HG02798 (cell line): ENCODE measurements around the gene LAMA2.

ENCODE experiments used
- ATAC-seq: cut with Tn5 transposase; IDR thresholded peaks from one replicate; pipeline ENCODE4 v1.9.1; 2021; ENCODE audit warnings: mild to moderate bottlenecking; ENCODE audit not compliant: unreplicated experiment, poor library complexity

The LAMA2 gene

GRCh38 chr6:129197154-129197553, 314.2 kb downstream of the LAMA2 start:
- no peak for ATAC-seq

GRCh38 chr6:129200151-129200550, 317.2 kb downstream of the LAMA2 start:
- no peak for ATAC-seq

- ATAC-seq = no peak
These were observed 320.4 kb downstream of the LAMA2 start for GRCh38 chr6:129203190-129203900.

GRCh38 chr6:129206821-129207220, 323.9 kb downstream of the LAMA2 start:
- ATAC-seq = no peak

GRCh38 chr6:129207832-129208231, 324.9 kb downstream of the LAMA2 start:
- ATAC-seq = no peak

GRCh38 chr6:129208415-129209034, 325.6 kb downstream of the LAMA2 start:
- no peak for ATAC-seq

- ATAC-seq = no peak
These were observed 326.4 kb downstream of the LAMA2 start for GRCh38 chr6:129209355-129209754.

- ATAC-seq = no peak
These were observed 327.7 kb downstream of the LAMA2 start for GRCh38 chr6:129210684-129211083.

GRCh38 chr6:129211626-129212025, 328.7 kb downstream of the LAMA2 start:
- no peak for ATAC-seq

- ATAC-seq = no peak
These were observed 329.1 kb downstream of the LAMA2 start for GRCh38 chr6:129212081-129212480.

- ATAC-seq = no peak
These were observed 332.3 kb downstream of the LAMA2 start for GRCh38 chr6:129215246-129215645.

GRCh38 chr6:129215916-129216520, 333.1 kb downstream of the LAMA2 start:
- no peak for ATAC-seq

- ATAC-seq = no peak
These were observed 334.8 kb downstream of the LAMA2 start for GRCh38 chr6:129217701-129218100.

GRCh38 chr6:129233458-129234134, 350.7 kb downstream of the LAMA2 start:
- ATAC-seq = peak; percentile 61

- no peak for ATAC-seq
These were observed 352.4 kb downstream of the LAMA2 start for GRCh38 chr6:129235167-129236000.

- peak; percentile 75 for ATAC-seq
These were observed 353.1 kb downstream of the LAMA2 start for GRCh38 chr6:129236001-129236517.

- ATAC-seq = no peak
These were observed 356.1 kb downstream of the LAMA2 start for GRCh38 chr6:129238991-129239390.

GRCh38 chr6:129239825-129240491, 357.0 kb downstream of the LAMA2 start:
- no peak for ATAC-seq

- ATAC-seq = no peak
These were observed 357.5 kb downstream of the LAMA2 start for GRCh38 chr6:129240492-129240853.

GRCh38 chr6:129242546-129242945, 359.6 kb downstream of the LAMA2 start:
- no peak for ATAC-seq
